ENCODE data around the gene MAGI2.

MAGI2 gene

GRCh38 chr7:79434098-79434497 lies 19.4 kb downstream of the MAGI2 start:
- in situ Hi-C loops (cut with MboI; ENCODE audit: low sequenced_read_pairs, unreplicated experiment) = no loop called here
- TF ChIP-seq, protein P1, sequence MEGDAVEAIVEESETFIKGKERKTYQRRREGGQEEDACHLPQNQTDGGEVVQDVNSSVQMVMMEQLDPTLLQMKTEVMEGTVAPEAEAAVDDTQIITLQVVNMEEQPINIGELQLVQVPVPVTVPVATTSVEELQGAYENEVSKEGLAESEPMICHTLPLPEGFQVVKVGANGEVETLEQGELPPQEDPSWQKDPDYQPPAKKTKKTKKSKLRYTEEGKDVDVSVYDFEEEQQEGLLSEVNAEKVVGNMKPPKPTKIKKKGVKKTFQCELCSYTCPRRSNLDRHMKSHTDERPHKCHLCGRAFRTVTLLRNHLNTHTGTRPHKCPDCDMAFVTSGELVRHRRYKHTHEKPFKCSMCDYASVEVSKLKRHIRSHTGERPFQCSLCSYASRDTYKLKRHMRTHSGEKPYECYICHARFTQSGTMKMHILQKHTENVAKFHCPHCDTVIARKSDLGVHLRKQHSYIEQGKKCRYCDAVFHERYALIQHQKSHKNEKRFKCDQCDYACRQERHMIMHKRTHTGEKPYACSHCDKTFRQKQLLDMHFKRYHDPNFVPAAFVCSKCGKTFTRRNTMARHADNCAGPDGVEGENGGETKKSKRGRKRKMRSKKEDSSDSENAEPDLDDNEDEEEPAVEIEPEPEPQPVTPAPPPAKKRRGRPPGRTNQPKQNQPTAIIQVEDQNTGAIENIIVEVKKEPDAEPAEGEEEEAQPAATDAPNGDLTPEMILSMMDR (IDR thresholded peaks at IDR 0.05; ENCODE audit: borderline replicate concordance, control extremely low read depth, extremely low read depth, insufficient read depth, missing control alignments) = no peak
- no peak for DNase-seq (ENCODE audit: low spot score)

- in situ Hi-C loops (cut with MboI; ENCODE audit: low sequenced_read_pairs, unreplicated experiment) = no loop called here
- TF ChIP-seq, protein P1 (IDR thresholded peaks at IDR 0.05; ENCODE audit: borderline replicate concordance, control extremely low read depth, extremely low read depth, insufficient read depth, missing control alignments) = no peak
- DNase-seq (ENCODE audit: low spot score) = no peak
Measured at GRCh38 chr7:79430391-79430790, 23.1 kb downstream of the MAGI2 start.

DNA sequence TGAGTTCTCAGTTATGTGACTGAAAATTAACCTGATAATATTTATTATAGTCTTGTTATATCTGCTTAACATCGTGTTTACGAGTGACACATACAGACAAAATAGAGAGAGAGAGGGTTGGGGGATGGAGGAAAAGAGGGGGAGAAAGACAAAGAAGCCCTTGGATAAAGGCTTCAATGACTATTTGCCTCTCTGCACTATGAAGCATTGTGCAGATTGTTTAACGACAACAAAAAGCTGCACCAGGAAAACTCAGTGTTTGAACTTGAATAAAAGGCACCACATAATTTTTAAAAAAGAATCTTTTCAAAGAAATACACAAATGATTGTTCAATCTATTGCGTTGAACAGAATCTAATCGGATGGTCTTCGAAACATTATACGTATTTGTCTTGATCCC lies 27.8 kb downstream of the MAGI2 start:
- in situ Hi-C loops (cut with MboI; ENCODE audit: low sequenced_read_pairs, unreplicated experiment) = no loop called here
- TF ChIP-seq, protein P1 (IDR thresholded peaks at IDR 0.05; ENCODE audit: borderline replicate concordance, control extremely low read depth, extremely low read depth, insufficient read depth, missing control alignments) = no peak
- no peak for DNase-seq (ENCODE audit: low spot score)

GRCh38 chr7:79421751-79422150 lies 31.7 kb downstream of the MAGI2 start:
- no peak for DNase-seq (ENCODE audit: low spot score)
- in situ Hi-C loops (cut with MboI; ENCODE audit: low sequenced_read_pairs, unreplicated experiment) = no loop called here
- TF ChIP-seq, protein P1 (IDR thresholded peaks at IDR 0.05; ENCODE audit: borderline replicate concordance, control extremely low read depth, extremely low read depth, insufficient read depth, missing control alignments) = no peak

GRCh38 chr7:79420464-79420863 lies 33.0 kb downstream of the MAGI2 start:
- DNase-seq (ENCODE audit: low spot score) = no peak
- in situ Hi-C loops (cut with MboI; ENCODE audit: low sequenced_read_pairs, unreplicated experiment) = no loop called here
- TF ChIP-seq, protein P1 (IDR thresholded peaks at IDR 0.05; ENCODE audit: borderline replicate concordance, control extremely low read depth, extremely low read depth, insufficient read depth, missing control alignments) = no peak

DNA sequence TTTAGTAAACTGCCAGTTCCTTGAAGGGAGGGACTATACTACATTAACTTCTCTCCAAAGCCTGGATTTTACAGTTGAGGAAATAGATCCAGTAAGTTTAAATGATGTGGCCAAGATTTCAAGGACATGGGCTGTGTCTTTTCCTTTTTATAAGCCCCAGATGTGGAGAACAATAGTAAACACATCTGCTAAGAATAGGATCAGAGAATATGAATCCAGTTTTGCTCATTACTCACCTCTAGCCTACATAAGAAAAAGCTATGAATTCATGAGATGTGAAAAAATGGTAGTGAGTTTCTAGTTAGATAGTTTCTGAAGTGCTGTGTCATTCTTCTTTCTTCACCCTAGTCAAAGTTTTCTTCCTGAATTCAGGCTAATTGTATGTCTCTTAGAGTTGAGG lies 38.6 kb downstream of the MAGI2 start:
- in situ Hi-C loops (cut with MboI; ENCODE audit: low sequenced_read_pairs, unreplicated experiment) = no loop called here
- no peak for DNase-seq (ENCODE audit: low spot score)
- TF ChIP-seq, protein P1 (IDR thresholded peaks at IDR 0.05; ENCODE audit: borderline replicate concordance, control extremely low read depth, extremely low read depth, insufficient read depth, missing control alignments) = no peak

- no peak for DNase-seq (ENCODE audit: low spot score)
- in situ Hi-C loops (cut with MboI; ENCODE audit: low sequenced_read_pairs, unreplicated experiment) = no loop called here
Measured at GRCh38 chr7:79412915-79413314, 40.6 kb downstream of the MAGI2 start.

More at GRCh38 chr7:79412915-79413314, 40.6 kb downstream of the MAGI2 start:
- TF ChIP-seq, protein P1 (IDR thresholded peaks at IDR 0.05; ENCODE audit: borderline replicate concordance, control extremely low read depth, extremely low read depth, insufficient read depth, missing control alignments) = no peak

Measured in GM13976 (cell line).